Psoas muscle (tissue), 8 donors: Measurements from ENCODE around the gene PLTP. TPM values are rescaled to one million over a fixed set of nuclear protein-coding genes. Genes with fewer than 3 reads are reported as not detected.
A peak's percentile ranks its signal among the peaks of the same experiment; 100 is the strongest.

ENCODE experiments used
- ATAC-seq, 4 donors: fragments of 200-7000 bp; cut with Tn5 transposase; one replicate each; pipeline ENCODE4 v1.9.1; 2020; ENCODE audit warnings: moderate library complexity in 3 of 4, mild to moderate bottlenecking in 2 of 4
- DNase-seq, 2 donors: peaks; one replicate each; pipeline ENCODE4 v3.0.0-alpha.2; 2020
- H3K27ac ChIP-seq: fragments of 200-600 bp; one replicate; pipeline ENCODE4 v1.8.0; 2022
- H3K27me3 ChIP-seq, 3 donors: fragments of 200-600 bp in 1 of 3; one replicate each; pipeline versions ENCODE4 v1.6.1 to v1.8.0; 2013 to 2022; ENCODE audit warnings: low read length in 2 of 3, mild to moderate bottlenecking in 2 of 3, moderate library complexity in 1 of 3; ENCODE audit not compliant: insufficient read depth in 3 of 3
- H3K36me3 ChIP-seq, 2 donors: fragments of 200-600 bp in 1 of 2; one replicate each; pipeline versions ENCODE4 v1.6.1 to v1.8.0; 2013 to 2022; ENCODE audit warnings: low read depth in 1 of 2, mild to moderate bottlenecking in 1 of 2, moderate library complexity in 1 of 2; ENCODE audit not compliant: insufficient read depth in 1 of 2
- H3K4me1 ChIP-seq: fragments of 200-600 bp; one replicate; pipeline ENCODE4 v1.8.0; 2022
- H3K4me3 ChIP-seq: fragments of 200-600 bp; one replicate; pipeline ENCODE4 v1.8.0; 2022; ENCODE audit warnings: mild to moderate bottlenecking
- H3K9me3 ChIP-seq: fragments of 200-600 bp; one replicate; pipeline ENCODE4 v1.8.0; 2022
- CTCF ChIP-seq: fragments of 200-600 bp; IDR thresholded peaks from one replicate; pipeline ENCODE4 v1.8.0; 2022; ENCODE audit warnings: antibody characterized with exemption
- WGBS, 3 donors: extraction: QIAGEN DNeasy Blood & Tissue Kit; methylation state at CpG; one replicate each; pipeline versions ENCODE4 v1.1.6 to v1.1.7; 2013; 5-methylcytosine and 5-hydroxymethylcytosine counted together
- intact Hi-C, 2 donors: fragments of 100-400 bp; cut with DNase I; formaldehyde crosslinking; loops; one replicate each; pipeline versions ENCODE4 v1.11.0 to v1.14.2; 2022
- long read RNA-seq, 2 donors: library from polyadenylated mRNA; unstranded; transcript quantifications; one replicate each; pipeline ENCODE4 v2.0.0, GENCODE V29; 2021
- polyA plus RNA-seq, 3 donors: library from polyadenylated mRNA; stranded (reverse); fragments of 200-250 nt; gene quantifications; one replicate each; pipeline ENCODE4 v1.2.3, GENCODE V29; 2013
- total RNA-seq, 4 donors: library from RNA; stranded (reverse); fragmentation: NEBNext Ultra II Directional in 2 of 4; extraction: Animal tissue kit (Norgen Biotek cat#: 25700) in 2 of 4; gene quantifications; one replicate each; pipeline versions ENCODE4 v1.2.1 to v1.2.4, GENCODE V29; 2021 to 2023
- donor health status: healthy with polysubstance abuse.
- donor health status: DM: no; HTN: no; CAD: no; lungs with moderate emphysema.
- donor health status: Bipolar disorder and iron deficiency.
- donor health status: healthy.
- donor health status: DM: yes; HTN: yes; CAD: no.
- donor health status: DM: no; HTN: no; CAD: no.
- donor health status: DM: no; HTN: no; CAD: no.
- donor health status: DM: yes; HTN: yes; CAD: no.

PLTP gene
- total RNA-seq = 10 to 100 TPM; 19.0 to 38.0 (median 33.9) TPM
- 10 to 100 TPM in 2 of 3 donors, 1 to 10 TPM in 1; 7.9 to 14.4 (median 13.1) TPM for polyA plus RNA-seq
- long read RNA-seq, donor 1, transcript PLTP-203 (16 exons, 1,743 nt) = major isoform, 21 of 27 reads
- long read RNA-seq, donor 1, partial matches to known transcripts = 3 of 27 reads
- long read RNA-seq, donor 1, other reads (novel, unspliced or antisense) = 2 of 27 reads
- long read RNA-seq, donor 2, transcript PLTP-203 (16 exons, 1,743 nt) = major isoform, 31 of 37 reads
- long read RNA-seq, donor 2, partial matches to known transcripts = 4 of 37 reads
- long read RNA-seq, donor 2, other reads (novel, unspliced or antisense) = 2 of 37 reads

- Histone ChIP-seq H3K9me3 (no peaks in the 10 kb centered on the region), H3K27me3 (peaks cover 0 to 17% (median 4%) of the 10 kb centered on the region in 3 donors), H3K36me3 (no peaks in the 10 kb centered on the region), H3K4me1 (peaks cover 12% of the 10 kb centered on the region), H3K4me3 (peak within 1 kb of the TSS; percentile 65), H3K27ac (peak within 1 kb of the TSS; percentile 65)
- intact Hi-C loops = no loop called here
- peak; percentile 75 to 82 for DNase-seq
- no peak for TF ChIP-seq CTCF
- WGBS, 3 donors = 1% methylated on average over 47 to 58 of the region's 58 CpGs
- peak; percentile 34 to 55 (median 37) for ATAC-seq
These were observed at the start of gene PLTP for GRCh38 chr20:45911486-45912343. Gene PLTP, minus strand, starts transcription at chr20:45912155. Its CDS starts 703 bp downstream, at chr20:45911452.

- H3K4me1 ChIP-seq = no peaks in the 10 kb centered on the region
- no peak overlapping the region for H3K27ac ChIP-seq
- TF ChIP-seq CTCF = no peak
- WGBS, 3 donors = 94 to 98% (median 95%) methylated on average over 14 of the region's 14 CpGs
- DNase-seq (peak in 1 of 2 donors; percentile 39), ATAC-seq (no peak)
- H3K36me3 ChIP-seq = peaks cover 19 to 99% of the 10 kb centered on the region in 2 donors
- H3K27me3 ChIP-seq = no peaks in the 10 kb centered on the region
- no peaks in the 10 kb centered on the region for H3K9me3 ChIP-seq
- intact Hi-C loops = loop anchor here (5.0 kb wide), 2 partner anchors 68 to 138 kb away; partner anchors contain the start of genes CTSA (in 1 of the 2) and NEURL2 (in 1 of the 2)
- no peak overlapping the region for H3K4me3 ChIP-seq
These were observed 48.1 kb upstream of the PLTP start for GRCh38 chr20:45959956-45960630.

- ATAC-seq (no peak), DNase-seq (peak in 1 of 2 donors; percentile 42)
- TF ChIP-seq CTCF = no peak
- H3K4me3 ChIP-seq = no peak overlapping the region
- no peaks in the 10 kb centered on the region for H3K4me1 ChIP-seq
- H3K9me3 ChIP-seq = no peaks in the 10 kb centered on the region
- 92 to 94% (median 92%) methylated on average over 15 to 16 of the region's 16 CpGs for WGBS, 3 donors
- H3K27me3 ChIP-seq = no peaks in the 10 kb centered on the region
- intact Hi-C loops = loop anchor here in 1 of 2 donors (5.0 kb wide), 1 partner anchor 137 kb away; no protein-coding TSS in a partner anchor
- peaks cover 19 to 90% of the 10 kb centered on the region in 2 donors for H3K36me3 ChIP-seq
- no peak overlapping the region for H3K27ac ChIP-seq
These were observed 47.2 kb upstream of the PLTP start for GRCh38 chr20:45959126-45959525.

GRCh38 chr20:45958593-45958992, 46.6 kb upstream of the PLTP start:
- whole genome bisulfite sequencing, 3 donors = 96 to 98% (median 98%) methylated on average over 4 of the region's 4 CpGs
- no peaks in the 10 kb centered on the region for H3K9me3 ChIP-seq
- peaks cover 20 to 90% of the 10 kb centered on the region in 2 donors for H3K36me3 ChIP-seq
- H3K27ac ChIP-seq = no peak overlapping the region
- TF ChIP-seq CTCF = no peak
- intact Hi-C loops = loop anchor here in 1 of 2 donors (5.0 kb wide), 1 partner anchor 136 kb away; no protein-coding TSS in a partner anchor
- no peak for DNase-seq
- H3K4me1 ChIP-seq = no peaks in the 10 kb centered on the region
- H3K27me3 ChIP-seq = no peaks in the 10 kb centered on the region
- no peak for ATAC-seq
- no peak overlapping the region for H3K4me3 ChIP-seq
